Pancreas (tissue), 10 donors: ENCODE data around the gene DMWD. TPM values are rescaled to one million over a fixed set of nuclear protein-coding genes. Genes with fewer than 3 reads are reported as not detected.

Experiments
- ATAC-seq, 4 donors: fragments of 200-7000 bp; cut with Tn5 transposase; one replicate each; pipeline versions ENCODE4 v1.8.0 to v1.9.1; 2020; ENCODE audit warnings: mild to moderate bottlenecking in 4 of 4, moderate library complexity in 4 of 4
- DNase-seq, 6 donors: peaks; one replicate each; pipeline ENCODE4 v3.0.0-alpha.2; 2020
- FAIRE-seq: peaks from 2 replicates; lab custom pipeline; 2012; peaks lifted over from hg19 to GRCh38; lab: Jason Lieb, UNC
- H3K27ac ChIP-seq, 4 donors: fragments of 200-600 bp; sonication (generic); 1 replicate in 3 of 4; 2 replicates in 1 of 4; pipeline versions ENCODE4 v1.5.0 to v1.8.0; 2020
- H3K27me3 ChIP-seq, 4 donors: fragments of 200-600 bp; one replicate each; pipeline ENCODE4 v1.8.0; 2021
- H3K36me3 ChIP-seq, 3 donors: fragments of 200-600 bp; sonication (generic) in 1 of 3; one replicate each; pipeline versions ENCODE4 v1.5.0 to v1.8.0; 2020 to 2021
- H3K4me1 ChIP-seq, 3 donors: fragments of 200-600 bp; one replicate each; pipeline ENCODE4 v1.8.0; 2021
- H3K4me3 ChIP-seq, 4 donors: fragments of 200-600 bp; sonication (generic) in 2 of 4; one replicate each; pipeline versions ENCODE4 v1.5.0 to v1.8.0; 2020 to 2021
- H3K9me3 ChIP-seq, 4 donors: fragments of 200-600 bp; one replicate each; pipeline ENCODE4 v1.8.0; 2021
- WGBS, 2 donors: extraction: QIAGEN DNeasy Blood & Tissue Kit; methylation state at CpG; one replicate each; pipeline ENCODE4 v1.1.7; 2013; 5-methylcytosine and 5-hydroxymethylcytosine counted together
- intact Hi-C, 3 donors: fragments of 100-400 bp; cut with DNase I; formaldehyde crosslinking; loops; one replicate each; pipeline versions ENCODE4 v1.11.1 to v1.14.2; 2022
- polyA plus RNA-seq, 2 donors: library from polyadenylated mRNA; stranded (reverse); fragments of 200-250 nt; gene quantifications; one replicate each; pipeline ENCODE4 v1.2.3, GENCODE V29; 2013
- total RNA-seq, 6 donors: library from RNA; stranded (reverse); fragmentation: NEBNext Ultra II Directional in 4 of 6; extraction: Animal tissue kit (Norgen Biotek cat#: 25700) in 4 of 6; gene quantifications; one replicate each; pipeline versions ENCODE4 v1.2.1 to v1.2.4, GENCODE V29; 2021 to 2023
- TF ChIP-seq, protein P1 (sequence below), 4 donors: fragments of 200-600 bp; sonication (generic) in 3 of 4; IDR thresholded peaks; one replicate each; pipeline versions ENCODE4 v1.5.0 to v1.8.0; 2021; ENCODE audit warnings: antibody characterized with exemption in 4 of 4
- donor health status: healthy with polysubstance abuse.
- donor health status: DM: no; HTN: no; CAD: no; lungs with moderate emphysema.
- donor health status: DM: no; HTN: no; CAD: no.
- donor health status: control.
- donor health status: control.
- donor health status: Bipolar disorder and iron deficiency.
- donor health status: DM: yes; HTN: yes; CAD: no.
- donor health status: DM: no; HTN: no; CAD: no.
- donor health status: DM: no; HTN: no; CAD: no.
- donor health status: DM: yes; HTN: yes; CAD: no.

Gene DMWD
- total and polyA plus RNA-seq, 8 donors = 14.2 to 39.8 (median 18.6) TPM

DNA sequence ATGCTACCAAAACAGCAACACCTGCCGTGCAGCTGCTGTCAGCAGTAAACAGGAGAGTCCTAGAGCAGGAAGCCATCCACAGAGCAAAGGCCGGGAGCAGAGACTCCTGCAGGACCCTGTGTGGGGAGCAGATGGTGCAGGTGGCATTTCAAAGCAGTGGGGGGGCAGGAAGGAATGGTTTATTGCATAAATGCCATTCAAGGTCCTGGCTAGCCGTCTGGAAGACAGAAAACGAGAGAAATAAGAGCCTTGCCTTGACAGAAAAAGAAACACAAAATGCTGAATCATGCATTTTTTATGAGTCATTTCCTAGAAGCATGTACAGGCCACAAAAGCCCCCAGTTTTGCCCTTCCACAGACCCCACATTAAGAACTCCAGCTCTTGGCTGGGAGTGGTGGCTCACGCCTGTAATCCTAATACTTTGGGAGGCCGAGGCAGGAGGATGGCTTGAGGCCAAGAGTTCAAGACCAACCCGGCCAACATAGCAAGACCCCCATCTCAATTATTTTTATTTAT, 17.1 kb upstream of the DMWD start:
- ATAC-seq = peak in 1 of 4 donors; percentile 41
- FAIRE-seq = no peak

DNA sequence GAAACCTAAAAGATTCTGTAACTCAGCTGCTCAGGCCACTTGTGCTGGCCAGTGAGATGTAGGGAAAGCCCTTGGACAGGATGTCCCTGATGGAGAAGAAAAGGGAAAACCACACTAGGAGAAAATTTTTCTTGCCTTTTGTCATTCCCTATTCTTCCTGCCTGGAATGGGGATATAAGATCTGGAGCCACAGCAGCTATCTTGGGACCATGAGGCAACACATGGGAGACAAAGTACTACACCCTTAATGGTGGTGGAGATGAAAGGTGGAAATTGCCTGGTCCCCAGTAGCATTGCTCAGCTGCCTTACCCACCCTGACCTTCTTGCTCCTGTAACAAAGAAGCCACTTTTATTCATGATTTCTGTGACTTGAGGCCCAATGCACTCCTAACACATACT, 13.1 kb upstream of the DMWD start:
- intact Hi-C loops = no loop called here
- FAIRE-seq = no peak
- no peaks in the 10 kb centered on the region for H3K4me1 ChIP-seq
- no peak for DNase-seq
- ATAC-seq = no peak
- no peaks in the 10 kb centered on the region for H3K9me3 ChIP-seq
- H3K36me3 ChIP-seq = no peaks in the 10 kb centered on the region
- no peak overlapping the region for H3K27ac ChIP-seq
- TF ChIP-seq, protein P1, sequence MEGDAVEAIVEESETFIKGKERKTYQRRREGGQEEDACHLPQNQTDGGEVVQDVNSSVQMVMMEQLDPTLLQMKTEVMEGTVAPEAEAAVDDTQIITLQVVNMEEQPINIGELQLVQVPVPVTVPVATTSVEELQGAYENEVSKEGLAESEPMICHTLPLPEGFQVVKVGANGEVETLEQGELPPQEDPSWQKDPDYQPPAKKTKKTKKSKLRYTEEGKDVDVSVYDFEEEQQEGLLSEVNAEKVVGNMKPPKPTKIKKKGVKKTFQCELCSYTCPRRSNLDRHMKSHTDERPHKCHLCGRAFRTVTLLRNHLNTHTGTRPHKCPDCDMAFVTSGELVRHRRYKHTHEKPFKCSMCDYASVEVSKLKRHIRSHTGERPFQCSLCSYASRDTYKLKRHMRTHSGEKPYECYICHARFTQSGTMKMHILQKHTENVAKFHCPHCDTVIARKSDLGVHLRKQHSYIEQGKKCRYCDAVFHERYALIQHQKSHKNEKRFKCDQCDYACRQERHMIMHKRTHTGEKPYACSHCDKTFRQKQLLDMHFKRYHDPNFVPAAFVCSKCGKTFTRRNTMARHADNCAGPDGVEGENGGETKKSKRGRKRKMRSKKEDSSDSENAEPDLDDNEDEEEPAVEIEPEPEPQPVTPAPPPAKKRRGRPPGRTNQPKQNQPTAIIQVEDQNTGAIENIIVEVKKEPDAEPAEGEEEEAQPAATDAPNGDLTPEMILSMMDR (IDR thresholded peaks at IDR 0.05) = no peak
- H3K27me3 ChIP-seq = no peaks in the 10 kb centered on the region
- no peak overlapping the region for H3K4me3 ChIP-seq

More for the DNA sequence above, 17.1 kb upstream of the DMWD start:
- H3K9me3 ChIP-seq = no peaks in the 10 kb centered on the region
- no peak for DNase-seq
- no peak overlapping the region for H3K27ac ChIP-seq
- intact Hi-C loops = loop anchor here in 1 of 3 donors (10.0 kb wide), 1 partner anchor 205 kb away; no protein-coding TSS in a partner anchor
- H3K4me1 ChIP-seq = no peaks in the 10 kb centered on the region
- 50 to 71% methylated on average over 7 of the region's 7 CpGs for WGBS, 2 donors
- no peaks in the 10 kb centered on the region for H3K36me3 ChIP-seq
- H3K4me3 ChIP-seq = no peak overlapping the region
- no peaks in the 10 kb centered on the region for H3K27me3 ChIP-seq
- TF ChIP-seq, protein P1 (IDR thresholded peaks at IDR 0.05) = no peak

DNA sequence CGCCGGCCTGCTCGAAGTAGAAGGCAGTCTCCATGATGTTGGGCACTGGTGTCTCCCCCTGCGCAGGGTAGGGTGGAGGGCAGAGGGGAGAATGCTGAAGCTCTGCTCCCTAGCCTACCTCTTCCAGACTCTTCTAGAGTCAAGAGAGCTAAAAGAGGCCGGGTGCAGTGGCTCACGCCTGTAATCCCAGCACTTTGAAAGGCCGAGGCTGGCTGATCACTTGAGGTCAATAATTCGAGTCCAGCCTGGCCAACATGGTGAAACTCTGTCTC, 12.2 kb upstream of the DMWD start:
- TF ChIP-seq, protein P1 (IDR thresholded peaks at IDR 0.05) = no peak
- H3K4me3 ChIP-seq = no peak overlapping the region
- no peaks in the 10 kb centered on the region for H3K4me1 ChIP-seq
- H3K27ac ChIP-seq = no peak overlapping the region
- FAIRE-seq (no peak), DNase-seq (no peak), ATAC-seq (no peak)
- H3K36me3 ChIP-seq = no peaks in the 10 kb centered on the region
- H3K9me3 ChIP-seq = no peaks in the 10 kb centered on the region
- intact Hi-C loops = no loop called here
- 79 to 83% methylated on average over 8 of the region's 8 CpGs for WGBS, 2 donors
- H3K27me3 ChIP-seq = no peaks in the 10 kb centered on the region

DNA sequence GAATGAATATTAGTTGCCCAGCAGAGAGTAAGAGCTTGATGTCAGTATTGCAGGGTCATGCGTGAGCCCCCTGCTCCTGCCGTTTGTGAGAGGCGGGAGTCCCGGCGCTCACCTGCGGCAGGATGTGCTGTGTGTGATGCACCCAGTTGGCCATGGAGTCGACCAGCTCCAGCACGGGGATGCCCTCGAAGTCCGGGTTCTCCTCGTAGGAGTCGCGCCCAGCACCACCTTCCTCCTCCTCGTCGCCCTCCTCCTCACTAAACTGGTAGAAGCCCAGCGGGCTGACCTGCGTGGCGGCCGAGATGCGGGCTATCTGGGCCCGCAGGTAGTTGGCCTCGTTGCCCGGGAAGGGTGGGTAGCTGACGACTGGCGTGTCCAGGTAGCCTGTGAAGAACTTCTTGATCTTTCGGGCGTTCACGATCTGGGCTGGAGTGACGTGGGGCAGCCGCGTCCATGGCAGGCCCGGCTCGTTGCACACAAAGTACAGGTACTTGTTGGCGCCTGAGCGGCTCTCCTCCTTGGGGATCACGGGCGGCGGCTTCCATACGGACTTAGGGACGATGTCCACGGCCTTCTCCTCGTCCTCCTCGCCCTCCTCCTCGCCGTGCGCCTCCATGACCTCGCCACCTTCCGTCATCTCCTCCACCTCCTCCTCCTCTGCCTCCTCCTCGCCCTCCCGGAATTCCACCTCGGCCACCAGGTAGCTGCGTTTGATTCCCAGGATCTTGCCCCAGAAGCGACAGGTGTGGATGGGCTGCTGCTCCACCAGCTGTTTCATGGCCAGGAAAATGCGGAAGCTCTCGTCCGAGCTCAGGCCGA, 11.7 kb upstream of the DMWD start:
- WGBS, 2 donors = 79 to 87% methylated on average over 57 of the region's 57 CpGs

More for the DNA sequence above, 11.7 kb upstream of the DMWD start:
- no peaks in the 10 kb centered on the region for H3K9me3 ChIP-seq
- H3K4me1 ChIP-seq = peaks cover 0 to under 1% (median 0%) of the 10 kb centered on the region in 3 donors
- H3K27me3 ChIP-seq = no peaks in the 10 kb centered on the region
- ATAC-seq (no peak), DNase-seq (no peak), FAIRE-seq (no peak)
- intact Hi-C loops = no loop called here
- no peak overlapping the region for H3K4me3 ChIP-seq
- TF ChIP-seq, protein P1 (IDR thresholded peaks at IDR 0.05) = no peak
- no peak overlapping the region for H3K27ac ChIP-seq
- no peaks in the 10 kb centered on the region for H3K36me3 ChIP-seq
